A172 (cell line): ENCODE results near the gene EPHA4. TPM values are rescaled to one million over a fixed set of nuclear protein-coding genes. Genes with fewer than 3 reads are reported as not detected.
A peak's percentile ranks its signal among the peaks of the same experiment; 100 is the strongest.
"Not testable (repeated sequence)": the region's sequence is repeated elsewhere in the genome, so short reads cannot be mapped to it uniquely, and the experiment has no call there.

Experiments used
- DNase-seq: peaks from one replicate; pipeline ENCODE4 v3.0.0-alpha.2; 2015; ENCODE audit warnings: low spot score
- total RNA-seq: library from RNA; depleted of rRNA; stranded (reverse); fragments of >200 nt; shearing (Covaris generic); gene quantifications from 2 replicates; pipeline ENCODE4 v1.2.3, GENCODE V29; 2014

Gene EPHA4
- total RNA-seq, 1 experiment from 2014 or later: 28.1 TPM

- no peak for DNase-seq
Observed at GRCh38 chr2:221539246-221539645, 32.9 kb downstream of the EPHA4 start.

- DNase-seq: no peak
Observed at GRCh38 chr2:221535824-221536223, 36.3 kb downstream of the EPHA4 start.

GRCh38 chr2:221533299-221533698 is 38.8 kb downstream of the EPHA4 start:
- DNase-seq: no peak

- DNase-seq: no peak
Observed at GRCh38 chr2:221532641-221533040, 39.5 kb downstream of the EPHA4 start.

- DNase-seq: no peak
Observed at GRCh38 chr2:221530653-221531037, 41.5 kb downstream of the EPHA4 start.

DNA sequence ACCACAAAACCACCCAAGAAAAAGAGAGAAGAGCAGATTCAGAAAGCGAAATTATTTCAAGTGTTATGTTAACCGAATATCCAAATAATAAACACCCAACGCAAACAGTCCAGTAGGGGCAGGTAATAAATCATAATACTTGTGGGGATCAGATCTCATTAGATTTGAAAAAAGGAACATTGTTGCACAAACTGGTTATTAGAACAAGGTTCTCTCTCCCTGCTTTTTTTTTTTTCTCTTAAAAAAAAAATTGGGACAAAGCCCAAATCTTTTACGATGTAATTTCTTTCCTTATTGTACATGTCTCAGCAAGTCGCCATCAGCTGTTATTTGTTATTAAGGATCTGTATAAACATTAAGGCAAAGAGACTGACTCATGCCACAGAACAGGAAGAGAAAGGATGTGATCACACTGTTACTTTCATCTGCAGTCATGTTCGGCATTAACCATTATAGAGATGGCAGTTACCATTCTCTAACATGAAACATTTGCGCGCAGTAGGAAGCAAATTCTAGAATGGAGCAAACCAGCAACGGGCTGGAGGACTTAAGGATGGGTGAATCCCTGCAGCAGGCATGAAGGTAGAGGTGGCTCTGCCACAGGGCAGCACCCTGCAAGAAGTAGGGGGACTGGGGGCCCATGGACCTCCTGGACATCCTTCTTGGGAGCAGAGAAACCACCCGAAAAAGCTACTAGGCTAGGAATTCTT is 42.0 kb downstream of the EPHA4 start:
- DNase-seq: peak; percentile 58

GRCh38 chr2:221529177-221529942 is 42.7 kb downstream of the EPHA4 start:
- DNase-seq: no peak

GRCh38 chr2:221527776-221528309 is 44.3 kb downstream of the EPHA4 start:
- DNase-seq: no peak

- DNase-seq: no peak
Observed at GRCh38 chr2:221524158-221524557, 47.9 kb downstream of the EPHA4 start.

DNA sequence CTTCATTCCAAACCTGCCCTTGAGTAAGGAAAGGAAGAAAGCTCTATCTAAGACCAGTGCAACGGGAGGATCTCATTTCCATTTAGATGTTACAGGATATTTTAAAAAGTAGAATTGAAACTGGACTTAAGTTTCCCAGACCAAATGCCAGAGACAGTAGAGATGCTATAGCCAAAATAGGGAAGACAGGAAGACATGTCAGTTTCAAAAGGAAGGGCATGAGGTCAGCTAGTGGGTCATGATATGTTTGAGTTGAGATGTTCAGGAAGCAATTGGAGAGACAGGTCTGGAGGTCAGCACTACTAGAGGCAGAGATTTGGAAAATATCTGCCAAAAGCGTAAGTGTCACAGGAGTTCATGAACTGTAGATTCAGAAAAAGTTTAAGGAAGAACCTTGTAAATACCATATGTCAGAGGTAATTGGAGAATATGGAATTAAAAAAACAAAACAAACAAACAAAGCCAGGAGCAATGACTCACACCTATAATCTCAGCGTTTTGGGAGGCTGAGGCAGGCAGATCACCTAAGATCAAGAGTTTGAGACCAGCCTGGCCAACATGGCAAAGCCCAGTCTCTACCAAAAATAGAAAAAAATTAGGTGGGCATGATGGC is 50.8 kb downstream of the EPHA4 start:
- DNase-seq: no peak

DNA sequence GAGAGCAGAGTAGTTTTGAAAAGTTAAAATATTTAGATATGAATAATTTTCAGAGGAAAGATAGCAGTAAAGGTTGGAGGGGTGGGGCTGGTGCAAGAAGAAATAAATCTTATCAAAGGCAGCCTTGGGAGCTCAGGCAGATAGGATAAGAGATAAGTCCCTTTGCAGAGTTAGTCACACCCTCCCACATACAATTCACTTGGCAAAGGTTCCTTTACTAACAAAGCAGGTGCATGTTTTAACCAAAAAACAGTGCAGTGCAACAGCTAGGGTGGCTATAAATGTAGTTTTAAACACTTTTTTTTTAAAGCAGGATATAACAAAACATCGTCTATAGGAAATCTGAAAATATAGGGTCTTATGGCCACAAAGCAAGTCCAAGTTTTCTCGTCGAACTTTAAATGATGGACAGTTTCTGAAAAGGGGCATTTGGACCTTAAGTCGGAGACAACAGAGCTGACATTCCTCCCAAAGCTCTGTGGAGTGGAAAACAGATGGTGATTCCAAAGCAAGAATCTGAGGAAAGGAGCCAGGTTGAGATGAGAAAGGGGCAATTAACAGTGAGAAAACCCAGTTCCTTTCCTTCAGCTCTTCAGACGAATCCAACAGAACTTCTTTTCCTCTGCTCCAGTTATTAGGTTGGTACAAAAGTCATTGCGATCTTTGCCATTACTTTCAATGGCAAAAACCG is 53.0 kb downstream of the EPHA4 start:
- DNase-seq: peak; percentile 58

- DNase-seq: peak; percentile 35
Observed at GRCh38 chr2:221518201-221518934, 53.7 kb downstream of the EPHA4 start.

DNA sequence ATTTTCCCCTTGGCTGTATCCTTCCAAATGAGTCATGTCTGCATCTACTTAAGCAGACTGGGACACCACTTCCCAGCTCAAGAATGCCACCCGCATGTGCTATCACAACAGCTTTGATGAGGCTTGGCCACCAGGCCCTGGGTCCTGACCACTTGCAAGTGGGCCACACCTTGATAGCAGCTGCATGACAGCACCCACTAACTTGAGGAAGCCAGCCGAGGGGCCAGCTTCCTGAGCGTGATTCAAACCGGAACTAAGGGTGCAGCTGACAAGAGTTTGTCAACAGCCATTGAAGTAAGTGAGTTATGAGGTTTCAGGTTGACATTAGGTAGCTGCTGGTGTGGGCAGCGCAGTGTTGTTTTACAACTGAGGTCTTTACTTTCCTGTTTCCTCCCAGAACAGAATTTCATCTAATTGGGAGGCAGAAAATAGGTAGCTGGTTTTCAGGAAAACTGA is 54.4 kb downstream of the EPHA4 start:
- peak; percentile 92 for DNase-seq

DNA sequence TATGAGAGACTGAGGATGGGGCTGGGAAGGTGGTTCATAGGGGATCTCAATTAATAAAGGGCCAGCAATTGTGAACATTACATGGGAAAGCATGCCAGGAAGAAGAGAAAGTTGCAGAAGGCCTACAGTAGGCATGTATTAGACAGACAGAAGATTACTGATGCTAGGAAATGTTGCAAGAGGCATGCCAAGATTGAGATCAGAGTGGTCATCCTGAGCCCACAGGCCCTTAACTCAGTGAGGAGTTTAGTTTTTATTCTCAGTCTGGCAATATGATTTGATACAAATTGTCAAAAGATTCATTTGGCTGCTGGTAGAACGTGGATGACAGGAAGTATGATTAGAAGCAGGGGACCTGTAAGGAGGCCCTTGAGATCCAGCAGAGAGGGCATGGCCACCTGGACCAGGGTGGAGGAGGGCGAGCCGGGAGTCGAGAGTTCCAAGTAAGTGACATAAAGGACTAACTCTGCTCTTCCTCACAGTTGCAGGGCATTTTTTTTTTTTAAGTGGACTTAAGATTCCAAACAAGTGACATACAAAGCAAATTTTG is 54.9 kb downstream of the EPHA4 start:
- DNase-seq: no peak

DNA sequence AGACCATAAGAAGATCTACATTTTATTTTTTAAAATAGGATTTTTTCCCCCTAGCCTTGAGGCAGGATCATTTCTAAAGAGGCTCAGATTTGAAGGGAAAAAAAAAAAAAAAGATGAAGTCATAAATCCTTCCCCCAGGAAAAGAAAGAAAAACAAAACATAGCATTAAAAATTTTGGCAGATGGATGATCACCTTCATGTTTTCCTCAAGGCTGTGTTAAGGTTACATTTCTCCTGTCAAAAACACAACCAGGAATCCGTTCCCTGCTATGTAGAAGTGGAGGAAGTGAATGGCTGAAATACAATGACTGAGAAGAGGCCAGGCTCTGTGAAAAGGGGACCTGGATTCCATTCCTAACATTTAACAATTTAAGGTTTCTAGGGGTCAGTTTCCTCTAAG is 56.2 kb downstream of the EPHA4 start:
- DNase-seq: no peak

GRCh38 chr2:221514305-221515040 is 57.6 kb downstream of the EPHA4 start:
- no peak for DNase-seq

DNA sequence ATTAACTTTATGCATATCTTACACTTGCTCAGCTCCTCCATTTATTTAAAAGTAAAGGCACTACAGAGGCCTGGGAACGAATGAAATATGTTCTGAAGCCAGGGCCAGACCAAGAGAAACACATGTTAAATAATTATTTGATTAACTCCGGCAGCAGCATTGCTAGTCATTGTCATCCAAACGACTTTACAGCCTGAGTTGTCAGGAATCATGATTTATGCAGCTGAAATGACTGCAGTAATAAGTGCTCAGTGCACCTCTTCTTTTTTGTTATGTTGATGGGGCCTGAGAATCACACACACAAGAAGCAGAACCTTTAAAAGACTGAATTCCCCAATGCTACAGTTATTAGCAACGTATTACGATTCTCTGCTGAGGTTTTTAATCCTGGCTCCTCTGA is 58.9 kb downstream of the EPHA4 start:
- no peak for DNase-seq

- not testable (repeated sequence) for DNase-seq
Observed at GRCh38 chr2:221511325-221511724, 60.8 kb downstream of the EPHA4 start.

- DNase-seq: no peak
Observed at GRCh38 chr2:221506469-221506868, 65.6 kb downstream of the EPHA4 start.

- DNase-seq: no peak
Observed at GRCh38 chr2:221505605-221506004, 66.5 kb downstream of the EPHA4 start.
